ENCODE data around the gene RYR2. TPM values are rescaled to one million over a fixed set of nuclear protein-coding genes. Genes with fewer than 3 reads are reported as not detected.

Gene RYR2
- total RNA-seq, 6 donors from 2014 or later = 1.8 to 23.0 (median 3.7) TPM

DNA sequence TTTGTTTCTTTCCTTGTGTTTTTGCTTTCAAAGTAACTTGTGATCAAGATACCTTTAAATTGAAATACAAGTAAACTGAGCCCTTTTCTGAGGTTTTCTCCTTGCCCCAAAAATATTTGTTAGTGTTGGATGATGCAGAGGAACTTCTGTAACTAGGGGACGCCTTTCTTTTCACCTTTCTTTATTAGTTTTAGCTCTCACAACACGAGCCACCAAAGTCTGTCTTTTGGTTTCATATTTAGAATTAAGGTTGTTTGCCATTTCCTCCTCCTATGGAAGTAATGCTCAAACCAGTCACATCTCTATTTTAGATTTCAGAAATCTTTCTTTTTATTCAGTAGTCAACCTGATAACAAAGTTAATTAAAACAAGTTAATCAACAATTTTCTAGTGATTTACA is 727.9 kb downstream of the RYR2 start:
- Histone ChIP-seq H3K36me3 (no peaks in the 10 kb centered on the region), H3K27me3 (no peaks in the 10 kb centered on the region), H3K4me1 (no peaks in the 10 kb centered on the region), H3K9me3 (no peaks in the 10 kb centered on the region), H3K4me3 (no peak overlapping the region), H3K27ac (no peak overlapping the region)
- ATAC-seq (ENCODE audit: low FRiP score in 2 of 2) = no peak
- 52 to 85% methylated on average over 2 of the region's 2 CpGs for WGBS, 2 donors
- DNase-seq = no peak
- TF ChIP-seq POLR2A (IDR thresholded peaks at IDR 0.05) = no peak
- TF ChIP-seq, protein P1, sequence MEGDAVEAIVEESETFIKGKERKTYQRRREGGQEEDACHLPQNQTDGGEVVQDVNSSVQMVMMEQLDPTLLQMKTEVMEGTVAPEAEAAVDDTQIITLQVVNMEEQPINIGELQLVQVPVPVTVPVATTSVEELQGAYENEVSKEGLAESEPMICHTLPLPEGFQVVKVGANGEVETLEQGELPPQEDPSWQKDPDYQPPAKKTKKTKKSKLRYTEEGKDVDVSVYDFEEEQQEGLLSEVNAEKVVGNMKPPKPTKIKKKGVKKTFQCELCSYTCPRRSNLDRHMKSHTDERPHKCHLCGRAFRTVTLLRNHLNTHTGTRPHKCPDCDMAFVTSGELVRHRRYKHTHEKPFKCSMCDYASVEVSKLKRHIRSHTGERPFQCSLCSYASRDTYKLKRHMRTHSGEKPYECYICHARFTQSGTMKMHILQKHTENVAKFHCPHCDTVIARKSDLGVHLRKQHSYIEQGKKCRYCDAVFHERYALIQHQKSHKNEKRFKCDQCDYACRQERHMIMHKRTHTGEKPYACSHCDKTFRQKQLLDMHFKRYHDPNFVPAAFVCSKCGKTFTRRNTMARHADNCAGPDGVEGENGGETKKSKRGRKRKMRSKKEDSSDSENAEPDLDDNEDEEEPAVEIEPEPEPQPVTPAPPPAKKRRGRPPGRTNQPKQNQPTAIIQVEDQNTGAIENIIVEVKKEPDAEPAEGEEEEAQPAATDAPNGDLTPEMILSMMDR (IDR thresholded peaks at IDR 0.05) = no peak
- TF ChIP-seq EP300 (IDR thresholded peaks at IDR 0.05) = no peak

DNA sequence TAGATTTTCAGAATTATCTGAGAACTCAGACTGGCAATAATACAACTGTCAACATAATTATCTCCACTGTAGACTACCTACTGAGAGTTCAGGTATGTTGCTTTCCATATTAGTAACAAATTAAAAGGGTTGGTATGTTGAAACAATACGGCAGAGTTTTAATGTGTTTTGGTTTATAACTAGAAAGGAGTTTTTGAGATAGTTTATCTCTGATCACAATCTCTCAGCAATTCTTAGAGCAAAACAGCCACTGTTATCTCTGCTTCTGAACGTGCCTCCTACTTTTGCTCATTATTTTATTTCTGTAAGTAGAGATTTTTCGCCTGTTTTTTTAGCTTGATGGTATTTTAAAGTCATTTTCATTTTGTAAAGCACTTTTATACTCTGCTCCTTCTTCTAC is 730.0 kb downstream of the RYR2 start:
- no peak for ATAC-seq (ENCODE audit: low FRiP score in 2 of 2)
- DNase-seq = no peak
- TF ChIP-seq POLR2A (IDR thresholded peaks at IDR 0.05) = no peak
- no peak for TF ChIP-seq POLR2AphosphoS5 (IDR thresholded peaks at IDR 0.05)
- TF ChIP-seq, protein P1 (IDR thresholded peaks at IDR 0.05) = no peak
- no peak for TF ChIP-seq EP300 (IDR thresholded peaks at IDR 0.05)
- Histone ChIP-seq H3K4me3 (no peak overlapping the region), H3K9me3 (no peaks in the 10 kb centered on the region), H3K36me3 (no peaks in the 10 kb centered on the region), H3K27me3 (no peaks in the 10 kb centered on the region), H3K4me1 (no peaks in the 10 kb centered on the region), H3K27ac (no peak overlapping the region)
- WGBS, 2 donors = 51 to 62% methylated on average over 3 of the region's 3 CpGs

DNA sequence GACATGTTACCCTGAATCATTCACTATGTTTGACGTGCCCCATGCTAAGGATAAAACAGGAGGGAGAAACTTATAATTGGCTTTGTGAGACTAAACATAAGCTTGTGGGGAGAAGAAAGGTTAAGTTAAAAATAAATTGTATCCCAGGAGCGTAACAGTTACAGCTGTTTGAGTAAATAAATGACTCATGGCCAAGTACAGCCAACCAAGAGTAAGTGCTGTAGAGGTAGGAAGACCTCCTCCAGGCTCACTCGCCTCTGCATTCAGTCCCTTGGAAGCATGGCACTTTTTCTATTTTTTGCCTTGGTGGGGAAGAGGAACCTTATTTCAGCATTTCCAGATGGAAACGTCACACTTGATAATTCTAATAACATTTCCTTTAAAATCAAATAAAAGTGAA is 732.3 kb downstream of the RYR2 start:
- Histone ChIP-seq H3K4me3 (no peak overlapping the region), H3K27me3 (no peaks in the 10 kb centered on the region), H3K36me3 (no peaks in the 10 kb centered on the region), H3K4me1 (no peaks in the 10 kb centered on the region), H3K9me3 (no peaks in the 10 kb centered on the region), H3K27ac (no peak overlapping the region)
- DNase-seq = no peak
- TF ChIP-seq POLR2AphosphoS5 (IDR thresholded peaks at IDR 0.05) (no peak), POLR2A (IDR thresholded peaks at IDR 0.05) (no peak), EP300 (IDR thresholded peaks at IDR 0.05) (no peak)
- TF ChIP-seq, protein P1 (IDR thresholded peaks at IDR 0.05) = no peak
- 83 to 84% methylated on average over 4 of the region's 4 CpGs for WGBS, 2 donors
- no peak for ATAC-seq (ENCODE audit: low FRiP score in 2 of 2)

DNA sequence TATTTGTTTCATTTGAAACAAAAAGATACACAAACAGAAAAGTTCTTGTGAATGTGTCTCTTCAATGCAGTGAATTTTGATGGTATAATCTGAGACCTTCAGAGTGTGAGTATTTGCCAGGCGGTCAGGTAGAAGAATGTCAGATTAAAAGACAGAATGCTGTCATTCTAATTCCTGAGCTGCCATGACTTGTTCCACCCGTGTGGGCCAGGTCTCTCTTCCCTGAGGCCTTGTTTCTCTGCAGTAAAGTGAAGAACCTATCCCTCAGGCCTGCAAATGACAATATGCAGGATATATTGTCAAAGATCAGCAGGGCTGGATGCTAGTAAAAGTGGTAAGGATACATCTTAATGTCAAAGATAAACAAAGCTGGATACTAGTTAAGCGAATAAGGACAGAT is 737.4 kb downstream of the RYR2 start:
- no peak for DNase-seq
- ATAC-seq (ENCODE audit: low FRiP score in 2 of 2) = no peak
- TF ChIP-seq EP300 (IDR thresholded peaks at IDR 0.05) = no peak
- Histone ChIP-seq H3K4me1 (no peaks in the 10 kb centered on the region), H3K27me3 (no peaks in the 10 kb centered on the region), H3K9me3 (no peaks in the 10 kb centered on the region), H3K27ac (no peak overlapping the region), H3K36me3 (peaks cover 0 to 4% (median 0%) of the 10 kb centered on the region in 4 donors), H3K4me3 (no peak overlapping the region)
- 78 to 80% methylated on average over 3 of the region's 3 CpGs for WGBS, 2 donors

DNA sequence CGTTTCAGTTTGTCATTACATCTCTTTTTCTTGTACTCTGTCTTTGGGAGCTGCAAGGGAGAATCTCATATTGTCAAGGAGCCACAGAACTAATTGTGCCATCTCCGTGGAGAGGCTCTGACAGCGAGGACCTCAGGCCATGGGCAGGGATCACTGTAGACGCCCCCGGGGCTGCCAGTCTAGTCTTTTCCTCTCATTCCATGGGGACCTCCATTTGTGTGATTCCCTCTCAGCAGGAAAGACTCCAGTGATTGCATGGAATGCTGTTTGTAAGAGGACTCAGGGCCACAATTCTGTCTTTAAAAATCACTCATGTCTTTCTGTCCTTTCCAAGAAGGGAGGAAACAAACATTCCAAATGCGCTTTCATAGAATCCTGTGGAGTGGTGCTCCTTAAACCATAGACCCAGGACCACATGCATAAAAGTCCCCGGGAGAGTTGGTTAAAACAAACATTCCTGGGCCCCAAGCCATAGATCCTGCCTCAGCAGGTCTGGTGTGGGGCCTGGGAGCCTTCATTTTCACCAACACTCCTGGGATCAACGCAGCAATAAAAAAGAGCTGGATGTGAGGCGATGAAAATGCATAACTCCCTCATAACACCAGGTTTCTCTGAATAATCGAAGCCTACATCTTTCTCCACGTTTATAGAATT is 744.2 kb downstream of the RYR2 start:
- Histone ChIP-seq H3K36me3 (peaks cover 0 to 8% (median 0%) of the 10 kb centered on the region in 4 donors), H3K9me3 (no peaks in the 10 kb centered on the region), H3K27me3 (no peaks in the 10 kb centered on the region), H3K4me1 (no peaks in the 10 kb centered on the region), H3K27ac (no peak overlapping the region), H3K4me3 (no peak overlapping the region)
- no peak for ATAC-seq (ENCODE audit: low FRiP score in 2 of 2)
- 79% methylated on average over 10 to 11 of the region's 11 CpGs for WGBS, 2 donors
- TF ChIP-seq POLR2A (IDR thresholded peaks at IDR 0.05) (no peak), POLR2AphosphoS5 (IDR thresholded peaks at IDR 0.05) (no peak), EP300 (IDR thresholded peaks at IDR 0.05) (no peak)
- TF ChIP-seq, protein P1 (IDR thresholded peaks at IDR 0.05) = no peak
- no peak for DNase-seq
